NCI-H82 (cell line): Measurements from ENCODE around the gene WDR38.
"Not testable (repeated sequence)": the region's sequence is repeated elsewhere in the genome, so short reads cannot be mapped to it uniquely, and the experiment has no call there.

Experiments used
- DNase-seq: peaks from one replicate; lab custom pipeline; 2025; lab: John Stamatoyannopoulos, UW

WDR38 gene

GRCh38 chr9:124834591-124834990, 18.7 kb upstream of the WDR38 start:
- DNase-seq = no peak

- DNase-seq = peak; percentile 74
These were observed 18.2 kb upstream of the WDR38 start for GRCh38 chr9:124835026-124835557.

GRCh38 chr9:124838132-124838531, 15.1 kb upstream of the WDR38 start:
- not testable (repeated sequence) for DNase-seq

- not testable (repeated sequence) for DNase-seq
These were observed 14.5 kb upstream of the WDR38 start for GRCh38 chr9:124838567-124839275.

GRCh38 chr9:124839612-124840299, 13.5 kb upstream of the WDR38 start:
- peak; percentile 46 for DNase-seq

GRCh38 chr9:124840300-124840833, 12.9 kb upstream of the WDR38 start:
- no peak for DNase-seq

- DNase-seq = no peak
These were observed 12.0 kb upstream of the WDR38 start for GRCh38 chr9:124841075-124841821.

- DNase-seq = no peak
These were observed 9.7 kb upstream of the WDR38 start for GRCh38 chr9:124843456-124844034.

- no peak for DNase-seq
These were observed 9.0 kb upstream of the WDR38 start for GRCh38 chr9:124844291-124844690.

GRCh38 chr9:124846467-124846866, 6.8 kb upstream of the WDR38 start:
- DNase-seq = not testable (repeated sequence)

- DNase-seq = no peak
These were observed 6.3 kb upstream of the WDR38 start for GRCh38 chr9:124846969-124847368.

GRCh38 chr9:124849801-124850200, 3.5 kb upstream of the WDR38 start:
- DNase-seq = no peak

GRCh38 chr9:124852121-124852828, 985 bp upstream of the WDR38 start:
- no peak for DNase-seq

GRCh38 chr9:124853605-124854143, 414 bp downstream of the WDR38 start:
- no peak for DNase-seq

- no peak for DNase-seq
These were observed 901 bp downstream of the WDR38 start for GRCh38 chr9:124854161-124854560.

- no peak for DNase-seq
These were observed 1.6 kb downstream of the WDR38 start for GRCh38 chr9:124854822-124855221.

GRCh38 chr9:124855566-124855943, 2.3 kb downstream of the WDR38 start:
- DNase-seq = no peak

- peak; percentile 76 for DNase-seq
These were observed 2.9 kb downstream of the WDR38 start for GRCh38 chr9:124855944-124856765.

- no peak for DNase-seq
These were observed 4.4 kb downstream of the WDR38 start for GRCh38 chr9:124857533-124858162.
